Gastrocnemius medialis (tissue), 4 donors: ENCODE data around the gene SPATA46. TPM values are rescaled to one million over a fixed set of nuclear protein-coding genes. Genes with fewer than 3 reads are reported as not detected.

Source experiments
- ATAC-seq, 2 donors: fragments of 150-250 bp; one replicate each; pipeline ENCODE4 v1.9.1; 2016
- DNase-seq, 2 donors: peaks; one replicate each; pipeline ENCODE4 v3.0.0-alpha.2; 2019
- H3K27ac ChIP-seq, 4 donors: fragments of 200-600 bp; sonication (generic); 1 replicate in 1 of 4; 2 replicates in 3 of 4; pipeline ENCODE4 v1.5.1; 2016 to 2018; ENCODE audit warnings: mild to moderate bottlenecking in 2 of 4, moderate library complexity in 1 of 4
- H3K27me3 ChIP-seq, 3 donors: fragments of 200-600 bp; sonication (generic) in 2 of 3; 1 replicate in 1 of 3; 2 replicates in 2 of 3; pipeline versions ENCODE4 v1.5.1 to v1.6.0; 2016 to 2019; ENCODE audit warnings: mild to moderate bottlenecking in 1 of 3, moderate library complexity in 1 of 3
- H3K36me3 ChIP-seq, 2 donors: fragments of 200-600 bp; sonication (generic) in 1 of 2; one replicate each; pipeline ENCODE4 v1.5.1; 2017 to 2018
- H3K4me1 ChIP-seq, 2 donors: fragments of 200-600 bp; sonication (generic) in 1 of 2; one replicate each; pipeline ENCODE4 v1.5.1; 2016 to 2017; ENCODE audit warnings: mild to moderate bottlenecking in 2 of 2
- H3K4me3 ChIP-seq, 4 donors: fragments of 200-600 bp; sonication (generic) in 3 of 4; 1 replicate in 1 of 4; 2 replicates in 3 of 4; pipeline ENCODE4 v1.5.1; 2016 to 2019; ENCODE audit warnings: mild to moderate bottlenecking in 2 of 4
- H3K9me3 ChIP-seq, 3 donors: fragments of 200-600 bp; sonication (generic) in 2 of 3; 1 replicate in 1 of 3; 2 replicates in 2 of 3; pipeline ENCODE4 v1.5.1; 2016 to 2019
- CTCF ChIP-seq, 5 experiments: fragments of 450-650 bp in 3 of 5; fragments of 200-600 bp in 2 of 5; sonication (generic) in 2 of 5; IDR thresholded peaks in 4 of 5; conservative IDR thresholded peaks in 1 of 5; 1 replicate in 4 of 5; 2 replicates in 1 of 5; pipeline ENCODE4 v1.5.1; 2016 to 2019; ENCODE audit warnings: antibody characterized with exemption in 5 of 5, mild to moderate bottlenecking in 3 of 5, moderate library complexity in 3 of 5
- POLR2A ChIP-seq, 2 donors: fragments of 450-650 bp; IDR thresholded peaks; one replicate each; pipeline ENCODE4 v1.6.1; 2017; ENCODE audit warnings: antibody characterized with exemption in 2 of 2, mild to moderate bottlenecking in 2 of 2, moderate library complexity in 2 of 2
- in situ Hi-C, 4 donors: fragments of 200-750 bp; cut with MboI; loops; one replicate each; pipeline versions ENCODE4 v1.15.0 to v1.8.0; 2017; ENCODE audit warnings: low sequenced_read_pairs in 4 of 4
- intact Hi-C: fragments of 100-400 bp; cut with DNase I; formaldehyde crosslinking; loops from one replicate; pipeline ENCODE4 v1.15.1; 2023; ENCODE audit warnings: low total_unique reads
- total RNA-seq, 4 donors: library from RNA; depleted of rRNA; stranded (reverse); fragments of >200 nt; gene quantifications; one replicate each; pipeline versions ENCODE4 v1.1.0 to v1.2.3, GENCODE V29; 2016

SPATA46 gene
- total RNA-seq, 4 donors from 2014 or later: 1.7 TPM; not detected in 3

- Histone ChIP-seq H3K9me3 (no peaks in the 10 kb centered on the region), H3K36me3 (no peaks in the 10 kb centered on the region), H3K4me3 (no peak overlapping the region), H3K27me3 (peaks cover 0 to 3% (median 0%) of the 10 kb centered on the region in 3 donors), H3K27ac (no peak overlapping the region), H3K4me1 (no peaks in the 10 kb centered on the region)
- DNase-seq (no peak), ATAC-seq (no peak)
- in situ Hi-C loops: no loop called here
- TF ChIP-seq POLR2A (IDR thresholded peaks at IDR 0.05): no peak
- TF ChIP-seq CTCF (IDR thresholded peaks at IDR 0.05 in 4 of 5, conservative IDR thresholded peaks at IDR 0.05 in 1 of 5): no peak
- intact Hi-C loops: no loop called here
Observed at GRCh38 chr1:162385702-162386101, 9.0 kb upstream of the SPATA46 start.

GRCh38 chr1:162385280-162385623 is 8.6 kb upstream of the SPATA46 start:
- TF ChIP-seq CTCF (IDR thresholded peaks at IDR 0.05 in 4 of 5, conservative IDR thresholded peaks at IDR 0.05 in 1 of 5) (no peak), POLR2A (IDR thresholded peaks at IDR 0.05) (no peak)
- no peak for DNase-seq
- no peak overlapping the region for H3K27ac ChIP-seq
- no peaks in the 10 kb centered on the region for H3K36me3 ChIP-seq
- no peak overlapping the region for H3K4me3 ChIP-seq
- H3K4me1 ChIP-seq: no peaks in the 10 kb centered on the region
- H3K27me3 ChIP-seq: no peaks in the 10 kb centered on the region
- H3K9me3 ChIP-seq: no peaks in the 10 kb centered on the region
- in situ Hi-C loops: no loop called here
- intact Hi-C loops: no loop called here
- no peak for ATAC-seq

DNA sequence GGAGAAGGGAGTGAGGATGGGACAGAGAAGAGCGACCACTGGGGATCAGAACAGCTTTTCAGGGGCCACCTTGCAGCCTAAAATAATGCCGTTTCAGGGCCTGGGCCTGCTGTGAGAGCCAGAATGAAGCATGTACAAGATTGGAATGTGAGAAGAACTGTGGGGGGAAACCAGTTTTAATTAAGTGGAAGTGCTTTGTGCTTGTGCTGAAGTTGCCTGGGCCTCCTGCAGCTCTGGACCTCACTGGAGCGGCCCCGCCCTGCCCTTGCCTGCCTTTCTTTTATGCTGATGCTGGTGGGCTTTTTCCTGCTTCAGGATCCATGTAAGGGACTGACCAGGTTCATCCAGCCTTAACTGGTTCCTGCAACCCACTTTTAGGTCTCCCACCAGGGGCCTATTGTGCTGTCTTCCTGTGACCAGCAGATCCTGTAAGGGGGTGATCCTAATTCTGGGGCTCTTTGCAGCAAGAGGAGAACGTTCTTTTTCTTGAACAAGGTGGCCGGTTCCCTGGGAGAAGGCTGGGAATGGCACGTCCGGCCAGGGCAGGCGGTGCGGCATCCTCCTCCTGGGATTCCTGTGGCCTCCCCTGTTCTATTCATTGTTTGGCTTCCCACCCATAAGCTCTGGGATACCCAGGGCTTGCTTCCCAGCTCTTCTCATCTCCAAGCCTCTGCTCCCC is 8.1 kb upstream of the SPATA46 start:
- TF ChIP-seq POLR2A (IDR thresholded peaks at IDR 0.05) (no peak), CTCF (IDR thresholded peaks at IDR 0.05 in 4 of 5, conservative IDR thresholded peaks at IDR 0.05 in 1 of 5) (no peak)
- Histone ChIP-seq H3K27me3 (no peaks in the 10 kb centered on the region), H3K4me1 (no peaks in the 10 kb centered on the region), H3K9me3 (no peaks in the 10 kb centered on the region), H3K4me3 (no peak overlapping the region), H3K36me3 (no peaks in the 10 kb centered on the region), H3K27ac (no peak overlapping the region)
- in situ Hi-C loops: no loop called here
- intact Hi-C loops: no loop called here
- ATAC-seq: no peak
- no peak for DNase-seq

DNA sequence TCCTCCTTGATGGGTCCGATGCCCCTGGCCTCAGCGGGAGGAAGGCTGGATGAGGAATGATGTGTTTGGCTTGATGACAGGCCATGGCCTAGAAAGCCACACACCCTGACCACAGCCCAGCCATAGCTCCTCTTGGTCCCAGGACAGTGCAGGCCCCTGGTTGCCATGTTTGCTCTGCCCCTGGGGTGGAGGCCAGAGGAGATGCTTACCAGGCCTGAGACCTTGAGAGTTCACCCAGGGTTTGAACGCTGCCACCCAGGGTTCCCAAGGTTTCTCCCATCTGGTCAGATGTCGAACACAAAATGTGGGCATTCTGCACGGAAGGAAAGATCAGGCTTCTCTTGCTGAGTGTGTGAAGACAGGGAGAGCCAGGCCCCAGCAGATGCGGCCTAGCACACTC is 7.5 kb upstream of the SPATA46 start:
- Histone ChIP-seq H3K36me3 (no peaks in the 10 kb centered on the region), H3K4me1 (no peaks in the 10 kb centered on the region), H3K27ac (no peak overlapping the region), H3K4me3 (no peak overlapping the region), H3K27me3 (no peaks in the 10 kb centered on the region), H3K9me3 (no peaks in the 10 kb centered on the region)
- no peak for DNase-seq
- intact Hi-C loops (no loop called here), in situ Hi-C loops (no loop called here)
- ATAC-seq: no peak
- TF ChIP-seq POLR2A (IDR thresholded peaks at IDR 0.05) (no peak), CTCF (IDR thresholded peaks at IDR 0.05 in 4 of 5, conservative IDR thresholded peaks at IDR 0.05 in 1 of 5) (no peak)

- intact Hi-C loops (no loop called here), in situ Hi-C loops (no loop called here)
- Histone ChIP-seq H3K36me3 (no peaks in the 10 kb centered on the region), H3K27ac (no peak overlapping the region), H3K9me3 (no peaks in the 10 kb centered on the region), H3K4me3 (no peak overlapping the region), H3K27me3 (no peaks in the 10 kb centered on the region), H3K4me1 (no peaks in the 10 kb centered on the region)
- DNase-seq (no peak), ATAC-seq (no peak)
- no peak for TF ChIP-seq CTCF (IDR thresholded peaks at IDR 0.05 in 4 of 5, conservative IDR thresholded peaks at IDR 0.05 in 1 of 5)
- no peak for TF ChIP-seq POLR2A (IDR thresholded peaks at IDR 0.05)
Observed at GRCh38 chr1:162383516-162383915, 6.9 kb upstream of the SPATA46 start.
